Dendritic cell treated with granulocyte-macrophage colony-stimulating factor and Interleukin-4, amounts not matched to agents 40 ng/mL and 50 ng/mL, for 4 days (primary cell): ENCODE results near the gene NCAPH2.

Source experiments
- H3K27ac Mint-ChIP-seq: one replicate; pipeline ENCODE4 v1.8.0; 2022; ENCODE audit warnings: mild to moderate bottlenecking, mixed read lengths
- H3K27me3 Mint-ChIP-seq: one replicate; pipeline ENCODE4 v1.8.0; 2022; ENCODE audit warnings: mild to moderate bottlenecking, mixed read lengths
- H3K36me3 Mint-ChIP-seq: one replicate; pipeline ENCODE4 v1.8.0; 2022; ENCODE audit warnings: low read depth, mixed read lengths
- H3K4me1 Mint-ChIP-seq: one replicate; pipeline ENCODE4 v1.8.0; 2022; ENCODE audit warnings: low read depth, mixed read lengths
- H3K4me3 Mint-ChIP-seq: one replicate; pipeline ENCODE4 v1.8.0; 2022; ENCODE audit warnings: mild to moderate bottlenecking, moderate library complexity, mixed read lengths
- H3K9me3 Mint-ChIP-seq: one replicate; pipeline ENCODE4 v1.8.0; 2022; ENCODE audit warnings: mixed read lengths
- intact Hi-C: fragments of 100-400 bp; cut with micrococcal nuclease; formaldehyde crosslinking; loops from one replicate; pipeline ENCODE4 v1.15.0; 2022

Gene NCAPH2

DNA sequence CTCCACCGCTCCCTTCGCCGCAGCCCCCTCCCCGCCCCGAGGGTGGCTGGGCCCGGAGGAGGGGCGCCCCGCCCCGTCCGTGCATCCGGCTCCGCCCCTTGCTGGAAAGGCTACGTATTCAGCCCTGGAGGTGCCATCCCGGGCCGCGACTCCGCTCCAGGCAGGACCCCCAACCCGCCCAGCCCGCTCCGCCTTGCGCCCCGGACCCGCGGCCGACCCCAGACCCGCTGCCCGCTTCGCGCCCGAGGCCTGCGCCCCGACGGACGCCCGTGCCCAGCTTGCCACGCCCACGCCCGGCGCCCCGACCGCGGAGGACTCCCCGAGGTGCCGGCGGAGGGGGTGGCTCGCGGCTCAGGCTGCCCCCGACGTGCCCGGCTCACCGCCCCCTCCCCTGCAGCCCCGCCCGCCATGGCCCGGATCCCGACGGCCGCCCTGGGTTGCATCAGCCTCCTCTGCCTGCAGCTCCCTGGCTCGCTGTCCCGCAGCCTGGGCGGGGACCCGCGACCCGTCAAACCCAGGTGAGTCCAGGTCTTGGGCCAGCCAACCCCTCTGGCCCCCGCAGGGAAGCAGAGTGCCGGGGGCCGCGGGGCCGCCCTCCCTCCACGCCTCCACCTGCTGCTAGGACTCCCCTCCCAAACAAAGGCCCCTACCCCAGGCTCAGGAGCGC lies 26.5 kb upstream of the NCAPH2 start, which contains the start of gene ADM2:
Gene ADM2 (plus strand): TSS at position 104 of the 667 bp plus-strand sequence. CDS start 305 bp downstream, at position 409.
- H3K27ac Mint-ChIP-seq = no peak within 1 kb of the TSS
- H3K9me3 Mint-ChIP-seq = no peaks in the 10 kb centered on the region
- peaks cover 81% of the 10 kb centered on the region for H3K27me3 Mint-ChIP-seq
- peaks cover 9% of the 10 kb centered on the region for H3K4me1 Mint-ChIP-seq
- peak within 1 kb of the TSS; percentile 60 for H3K4me3 Mint-ChIP-seq
- intact Hi-C loops = no loop called here
- H3K36me3 Mint-ChIP-seq = no peaks in the 10 kb centered on the region

DNA sequence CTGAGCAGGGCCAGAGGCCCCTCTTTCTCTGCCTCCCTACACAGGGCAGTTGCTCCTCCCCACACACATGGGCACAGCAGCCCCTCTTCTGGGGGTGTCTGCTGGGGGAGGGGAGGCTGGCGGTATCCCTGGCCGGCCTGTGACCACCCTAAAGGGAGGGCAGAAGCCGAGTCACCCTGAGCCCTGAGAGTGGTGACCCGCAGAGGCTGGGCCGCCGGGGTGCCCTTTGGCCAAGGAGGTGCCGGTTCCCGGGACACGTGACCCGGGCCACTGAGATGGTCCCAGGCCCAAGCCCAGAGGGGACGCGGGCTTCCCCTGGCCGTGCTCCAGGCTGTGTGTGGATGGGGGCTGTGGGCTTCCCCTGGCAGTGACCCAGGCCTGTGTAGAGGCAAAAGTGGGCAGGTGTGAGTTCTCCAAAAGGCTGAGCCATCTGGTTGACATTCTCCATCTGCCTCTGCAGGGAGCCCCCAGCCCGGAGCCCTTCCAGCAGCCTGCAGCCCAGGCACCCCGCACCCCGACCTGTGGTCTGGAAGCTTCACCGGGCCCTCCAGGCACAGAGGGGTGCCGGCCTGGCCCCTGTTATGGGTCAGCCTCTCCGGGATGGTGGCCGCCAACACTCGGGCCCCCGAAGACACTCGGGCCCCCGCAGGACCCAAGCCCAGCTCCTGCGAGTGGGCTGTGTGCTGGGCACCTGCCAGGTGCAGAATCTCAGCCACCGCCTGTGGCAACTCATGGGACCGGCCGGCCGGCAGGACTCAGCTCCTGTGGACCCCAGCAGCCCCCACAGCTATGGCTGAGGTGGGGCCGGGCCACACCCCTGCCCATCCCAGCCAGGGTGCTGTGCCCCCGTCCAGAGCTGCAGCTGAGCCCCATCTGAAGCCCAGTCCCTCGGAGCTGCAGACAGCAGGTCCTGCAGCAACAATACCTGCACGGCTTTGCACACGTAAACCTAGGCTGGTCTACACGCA lies 25.6 kb upstream of the NCAPH2 start:
- Mint-ChIP-seq H3K4me3 (peak overlapping the region; percentile 60), H3K36me3 (no peaks in the 10 kb centered on the region), H3K27me3 (peaks cover 81% of the 10 kb centered on the region), H3K9me3 (no peaks in the 10 kb centered on the region), H3K4me1 (peaks cover 9% of the 10 kb centered on the region), H3K27ac (no peak overlapping the region)
- intact Hi-C loops = no loop called here

DNA sequence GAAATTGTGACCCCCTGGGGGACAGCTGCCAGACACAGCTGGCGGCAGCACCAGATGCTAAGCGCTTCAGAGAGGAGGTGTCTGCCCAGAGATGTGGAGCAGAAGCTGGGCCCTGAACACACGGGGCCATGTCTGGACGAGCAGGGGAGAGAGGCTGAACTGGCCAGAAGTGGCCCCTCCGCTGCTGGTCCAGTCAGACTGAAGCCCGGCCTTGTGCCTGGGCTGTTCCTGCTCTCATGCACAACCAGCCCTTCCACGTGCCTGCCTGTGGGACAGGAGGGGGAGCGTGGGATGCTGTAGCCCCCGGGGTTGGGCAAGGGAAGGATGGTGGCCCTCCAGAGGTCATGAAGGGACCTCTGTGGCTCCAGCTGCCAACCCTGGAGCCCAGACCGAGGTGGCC lies 24.9 kb upstream of the NCAPH2 start:
- Mint-ChIP-seq H3K36me3 (no peaks in the 10 kb centered on the region), H3K4me1 (peaks cover 9% of the 10 kb centered on the region), H3K9me3 (no peaks in the 10 kb centered on the region), H3K27ac (no peak overlapping the region), H3K4me3 (no peak overlapping the region), H3K27me3 (peaks cover 83% of the 10 kb centered on the region)
- intact Hi-C loops = no loop called here

DNA sequence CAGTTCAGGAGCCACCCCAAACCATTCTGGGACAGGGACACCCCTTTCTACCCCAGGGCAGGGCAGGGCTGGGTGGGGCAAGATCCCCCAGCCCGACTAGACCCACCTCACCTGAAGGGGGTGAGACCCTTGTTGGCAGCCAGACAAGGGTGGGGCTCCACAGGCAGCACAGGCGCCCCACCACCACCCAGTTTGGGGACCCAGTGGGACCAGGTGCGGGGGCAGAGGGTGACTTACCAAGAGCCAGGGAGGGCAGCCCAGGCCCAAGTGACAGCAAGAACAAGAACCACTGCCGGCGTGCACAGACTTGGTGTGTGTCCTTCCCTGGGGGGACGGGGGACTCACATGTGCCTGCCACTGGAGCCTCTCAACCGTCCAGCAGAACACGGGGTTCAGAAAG lies 24.5 kb upstream of the NCAPH2 start:
- no peak overlapping the region for H3K4me3 Mint-ChIP-seq
- no peak overlapping the region for H3K27ac Mint-ChIP-seq
- peaks cover 9% of the 10 kb centered on the region for H3K4me1 Mint-ChIP-seq
- no peaks in the 10 kb centered on the region for H3K36me3 Mint-ChIP-seq
- intact Hi-C loops = no loop called here
- peaks cover 81% of the 10 kb centered on the region for H3K27me3 Mint-ChIP-seq
- H3K9me3 Mint-ChIP-seq = no peaks in the 10 kb centered on the region

DNA sequence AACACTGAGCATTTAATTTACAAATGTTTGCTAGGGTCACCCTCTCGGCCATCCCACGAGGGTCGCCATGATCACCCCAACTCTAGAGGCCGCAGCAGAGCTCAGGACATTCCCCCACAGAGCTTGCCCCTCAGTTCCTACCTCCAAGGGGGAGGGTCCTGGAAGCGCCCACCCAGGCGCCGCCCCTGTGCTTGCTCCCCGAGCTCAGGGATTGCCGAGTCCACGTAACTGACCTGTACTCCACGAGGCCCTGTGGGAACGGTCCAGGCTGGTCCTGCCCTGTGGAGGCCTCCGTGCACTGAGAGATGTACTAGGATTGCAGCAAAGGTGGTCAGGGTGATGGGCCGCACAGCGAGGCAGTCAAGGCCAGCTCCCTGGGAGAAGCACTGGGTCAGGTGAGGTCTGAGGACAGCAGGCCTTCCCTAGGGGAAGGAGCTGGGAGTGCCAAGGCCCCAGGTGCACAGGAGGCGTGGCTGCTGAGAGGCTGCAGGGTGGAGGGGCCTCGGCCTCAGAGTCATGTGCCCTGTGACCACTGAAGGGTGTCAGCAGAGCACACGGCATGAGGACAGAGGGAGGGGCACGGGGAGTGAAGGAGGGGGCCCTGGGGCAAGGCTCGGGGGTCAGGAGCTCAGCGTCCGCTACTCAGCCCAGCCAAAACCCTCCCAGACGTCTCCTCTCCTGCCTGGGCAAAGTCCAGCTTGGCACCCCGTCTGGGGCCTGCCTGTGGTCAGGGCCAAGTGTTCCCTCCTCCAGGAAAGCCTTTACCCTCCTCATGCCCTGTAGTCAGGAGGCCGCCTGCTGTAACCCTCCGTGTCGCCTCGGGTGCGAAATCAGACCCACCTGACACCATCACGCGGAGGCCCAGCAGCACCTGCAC lies 23.8 kb upstream of the NCAPH2 start:
- Mint-ChIP-seq H3K4me1 (peaks cover 9% of the 10 kb centered on the region), H3K27me3 (peaks cover 77% of the 10 kb centered on the region), H3K9me3 (no peaks in the 10 kb centered on the region), H3K36me3 (no peaks in the 10 kb centered on the region), H3K4me3 (no peak overlapping the region), H3K27ac (no peak overlapping the region)
- intact Hi-C loops = no loop called here

DNA sequence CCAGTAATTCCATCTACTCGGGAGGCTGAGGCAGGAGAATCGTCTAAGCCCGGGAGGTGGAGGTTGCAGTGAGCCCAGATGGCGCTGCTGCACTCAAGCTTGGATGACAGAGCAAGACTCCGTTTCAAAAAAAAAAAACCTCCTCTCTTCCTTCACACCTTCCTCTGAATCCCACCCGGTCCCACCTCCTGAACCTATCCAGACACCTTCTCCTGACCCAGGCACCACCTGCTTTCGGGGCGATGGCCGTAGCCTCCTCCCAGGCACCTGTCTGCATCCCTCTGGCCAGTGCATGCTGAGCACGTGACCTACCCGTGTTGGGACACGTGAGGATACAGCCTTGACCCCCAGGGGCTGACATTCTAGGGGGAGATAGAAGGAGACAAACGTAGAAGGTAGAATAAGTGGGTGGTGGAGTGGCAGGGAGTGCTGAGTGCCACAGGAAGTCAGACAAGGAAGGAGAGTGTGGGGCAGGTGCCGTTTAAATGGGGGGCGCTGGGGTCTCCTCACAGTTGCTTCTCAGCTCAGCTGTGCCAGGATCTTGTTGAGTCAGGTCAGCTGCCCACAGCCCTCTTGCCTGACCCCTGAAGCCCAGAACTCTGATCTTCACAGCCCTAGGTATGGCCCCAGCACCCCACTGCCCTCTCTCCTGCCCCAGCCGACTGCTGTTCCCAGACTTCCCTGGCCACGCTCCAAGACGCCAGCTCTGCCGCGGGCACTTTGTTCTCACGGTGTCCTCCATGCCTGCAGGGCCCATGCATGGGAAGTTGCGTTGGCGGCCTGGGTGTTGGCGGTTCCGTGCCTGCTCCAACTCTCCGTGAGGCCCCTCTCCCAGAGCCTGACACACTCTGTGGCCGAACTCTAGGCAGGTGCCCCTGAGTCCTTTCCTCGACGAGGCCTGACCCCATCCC lies 22.5 kb upstream of the NCAPH2 start:
- H3K27ac Mint-ChIP-seq = no peak overlapping the region
- no peaks in the 10 kb centered on the region for H3K9me3 Mint-ChIP-seq
- peaks cover 1% of the 10 kb centered on the region for H3K4me1 Mint-ChIP-seq
- intact Hi-C loops = no loop called here
- H3K4me3 Mint-ChIP-seq = no peak overlapping the region
- no peaks in the 10 kb centered on the region for H3K36me3 Mint-ChIP-seq
- peaks cover 66% of the 10 kb centered on the region for H3K27me3 Mint-ChIP-seq

DNA sequence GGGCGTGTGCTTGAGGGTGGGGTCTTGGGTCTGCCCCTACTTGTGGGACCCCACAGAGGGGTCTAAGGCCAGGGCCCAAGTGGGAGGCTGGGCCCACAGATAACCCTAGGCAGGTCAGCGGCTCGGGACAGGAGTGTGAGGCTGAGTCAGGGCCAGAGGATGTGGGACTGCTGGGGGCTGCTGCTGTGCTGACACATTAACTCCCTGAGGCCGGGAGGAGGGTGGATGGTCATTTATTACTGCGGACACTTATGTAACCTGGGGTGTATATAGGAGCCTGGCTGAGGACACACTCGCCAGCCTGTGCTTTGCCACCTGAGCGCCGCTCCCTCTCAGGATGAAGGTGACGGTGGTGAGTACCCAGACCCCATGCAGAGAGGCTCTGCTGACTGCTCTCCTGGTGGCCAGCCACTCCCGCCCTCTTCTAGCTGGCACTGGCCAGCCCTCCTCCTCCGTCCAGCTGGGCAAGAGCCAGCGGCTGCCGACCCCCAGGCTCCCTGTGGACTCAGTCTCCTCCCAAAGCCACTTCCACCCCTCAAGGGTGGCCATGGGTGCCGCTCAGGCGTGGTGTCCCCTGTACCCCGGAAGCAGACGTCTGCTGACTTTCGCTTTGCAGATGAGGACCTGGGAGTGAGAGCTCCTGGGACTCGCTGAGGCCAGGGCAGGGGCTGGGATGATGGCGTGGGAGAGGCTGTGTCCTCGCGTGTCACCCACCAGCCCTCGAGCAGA lies 21.3 kb upstream of the NCAPH2 start, which contains the start of gene MIOX:
Gene MIOX (plus strand): TSS at position 299 of the 729 bp plus-strand sequence. CDS start 39 bp downstream, at position 338.
- Mint-ChIP-seq H3K27me3 (peaks cover 63% of the 10 kb centered on the region), H3K4me3 (no peak within 1 kb of the TSS), H3K4me1 (peaks cover 9% of the 10 kb centered on the region), H3K27ac (no peak within 1 kb of the TSS), H3K36me3 (no peaks in the 10 kb centered on the region), H3K9me3 (no peaks in the 10 kb centered on the region)
- intact Hi-C loops = no loop called here

DNA sequence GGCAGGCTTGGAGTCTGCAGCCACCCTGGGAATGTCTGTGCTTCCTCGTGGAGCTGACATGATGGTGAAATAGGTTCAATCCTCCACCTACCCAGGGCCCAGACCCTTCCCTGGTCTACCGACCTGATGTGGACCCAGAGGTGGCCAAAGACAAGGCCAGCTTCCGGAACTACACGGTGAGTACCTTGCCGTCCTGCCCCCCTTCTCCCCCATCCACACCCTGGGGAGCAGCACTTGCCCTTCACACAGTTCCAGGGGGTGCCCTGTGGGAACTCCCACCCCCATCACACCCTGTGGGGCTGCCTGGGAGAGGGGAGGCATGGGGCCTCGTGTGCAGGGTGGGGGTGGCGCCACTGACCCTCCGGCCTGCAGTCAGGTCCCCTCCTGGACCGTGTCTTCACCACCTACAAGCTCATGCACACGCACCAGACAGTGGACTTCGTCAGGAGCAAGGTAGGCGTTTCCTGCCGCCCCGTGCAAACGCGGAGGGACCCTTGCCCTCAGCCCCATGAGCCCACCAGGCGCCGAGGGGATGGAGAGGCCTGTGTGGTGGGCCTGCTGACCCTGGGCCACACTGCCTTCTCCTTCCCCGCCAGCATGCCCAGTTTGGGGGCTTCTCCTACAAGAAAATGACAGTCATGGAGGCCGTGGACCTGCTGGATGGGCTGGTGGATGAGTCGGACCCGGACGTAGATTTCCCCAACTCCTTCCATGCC lies 20.6 kb upstream of the NCAPH2 start:
- Mint-ChIP-seq H3K27ac (no peak overlapping the region), H3K27me3 (peaks cover 57% of the 10 kb centered on the region), H3K9me3 (no peaks in the 10 kb centered on the region), H3K4me1 (peaks cover 9% of the 10 kb centered on the region), H3K4me3 (no peak overlapping the region), H3K36me3 (no peaks in the 10 kb centered on the region)
- intact Hi-C loops = no loop called here

DNA sequence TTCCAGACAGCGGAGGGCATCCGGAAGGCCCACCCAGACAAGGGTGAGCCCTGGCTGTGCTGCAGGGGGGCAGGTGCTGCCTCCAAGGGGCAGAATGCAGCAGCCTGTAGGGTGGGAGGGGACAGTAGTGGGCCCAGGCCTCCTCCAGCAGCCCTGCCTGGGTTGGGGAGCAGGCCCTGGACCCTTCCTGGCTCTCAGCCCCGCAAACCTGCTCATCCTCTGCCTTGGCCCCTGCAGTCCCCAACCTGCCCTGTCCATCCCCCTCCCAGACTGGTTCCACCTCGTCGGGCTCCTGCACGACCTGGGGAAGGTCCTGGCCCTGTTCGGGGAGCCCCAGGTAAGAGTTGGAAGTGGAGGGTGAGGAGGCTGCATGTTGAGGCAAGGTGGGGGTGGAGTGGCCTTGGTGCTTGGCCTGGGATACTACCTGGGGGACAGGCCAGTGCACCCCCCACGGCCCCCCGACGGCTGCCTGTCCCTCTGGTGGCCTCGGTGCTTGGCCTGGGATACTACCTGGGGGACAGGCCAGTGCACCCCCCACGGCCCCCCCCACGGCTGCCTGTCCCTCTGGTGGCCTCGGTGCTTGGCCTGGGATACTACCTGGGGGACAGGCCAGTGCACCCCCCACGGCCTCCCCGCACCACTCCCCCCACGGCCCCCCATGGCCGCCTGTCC lies 19.9 kb upstream of the NCAPH2 start:
- H3K4me1 Mint-ChIP-seq = peaks cover 9% of the 10 kb centered on the region
- H3K4me3 Mint-ChIP-seq = no peak overlapping the region
- no peaks in the 10 kb centered on the region for H3K9me3 Mint-ChIP-seq
- H3K36me3 Mint-ChIP-seq = no peaks in the 10 kb centered on the region
- peaks cover 51% of the 10 kb centered on the region for H3K27me3 Mint-ChIP-seq
- intact Hi-C loops = no loop called here
- H3K27ac Mint-ChIP-seq = no peak overlapping the region

DNA sequence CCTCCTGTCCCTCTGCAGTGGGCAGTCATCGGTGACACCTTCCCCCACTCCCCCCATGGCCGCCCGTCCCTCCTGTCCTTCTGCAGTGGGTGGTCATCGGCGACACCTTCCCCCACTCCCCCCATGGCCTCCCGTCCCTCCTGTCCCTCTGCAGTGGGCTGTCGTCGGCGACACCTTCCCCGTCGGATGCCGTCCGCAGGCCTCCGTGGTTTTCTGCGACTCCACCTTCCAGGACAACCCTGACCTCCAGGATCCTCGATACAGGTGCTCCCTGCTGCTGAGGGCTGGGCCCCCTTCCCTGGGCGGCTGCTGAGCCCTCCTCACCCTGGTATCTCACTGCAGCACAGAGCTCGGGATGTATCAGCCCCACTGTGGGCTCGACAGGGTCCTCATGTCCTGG lies 19.1 kb upstream of the NCAPH2 start:
- Mint-ChIP-seq H3K27ac (no peak overlapping the region), H3K36me3 (no peaks in the 10 kb centered on the region), H3K27me3 (peaks cover 45% of the 10 kb centered on the region), H3K9me3 (no peaks in the 10 kb centered on the region), H3K4me1 (peaks cover 9% of the 10 kb centered on the region), H3K4me3 (no peak overlapping the region)
- intact Hi-C loops = no loop called here

DNA sequence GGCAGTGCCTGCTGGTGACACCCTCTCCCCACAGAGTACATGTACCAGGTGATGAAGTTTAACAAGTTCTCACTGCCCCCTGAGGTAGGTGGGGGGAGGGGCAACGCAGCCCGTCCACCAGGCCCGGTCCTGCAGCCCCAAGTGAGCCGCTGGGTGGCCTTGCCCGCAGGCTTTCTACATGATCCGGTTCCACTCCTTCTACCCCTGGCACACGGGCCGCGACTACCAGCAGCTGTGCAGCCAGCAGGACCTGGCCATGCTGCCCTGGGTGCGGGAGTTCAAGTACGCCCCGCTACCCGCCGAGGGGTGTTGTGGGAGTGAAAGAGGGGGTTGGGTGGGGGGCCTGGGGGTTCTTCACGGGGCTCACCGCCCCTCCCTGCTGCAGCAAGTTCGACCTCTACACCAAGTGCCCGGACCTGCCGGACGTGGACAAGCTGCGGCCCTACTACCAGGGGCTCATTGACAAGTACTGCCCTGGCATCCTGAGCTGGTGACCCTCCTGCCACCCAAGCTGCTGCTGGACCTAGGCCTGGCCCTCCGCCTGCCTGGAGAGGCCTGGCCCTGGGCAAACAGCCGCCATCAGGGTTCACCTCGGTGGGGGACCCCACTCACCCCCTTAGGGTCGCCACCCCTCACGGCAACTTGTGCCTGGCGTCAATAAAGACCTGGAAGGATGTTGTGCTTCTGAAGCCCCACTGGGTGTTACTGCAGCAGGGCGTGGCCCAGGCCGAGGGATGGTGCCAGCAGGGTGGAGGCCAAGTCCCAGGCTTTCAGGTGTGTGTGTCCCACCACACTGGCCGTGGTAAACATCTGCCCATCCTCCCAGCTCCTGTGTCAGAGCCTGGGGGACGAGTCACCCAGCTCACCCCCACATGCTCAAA lies 18.4 kb upstream of the NCAPH2 start:
- peaks cover 39% of the 10 kb centered on the region for H3K27me3 Mint-ChIP-seq
- H3K9me3 Mint-ChIP-seq = no peaks in the 10 kb centered on the region
- no peak overlapping the region for H3K4me3 Mint-ChIP-seq
- intact Hi-C loops = no loop called here
- no peak overlapping the region for H3K27ac Mint-ChIP-seq
- H3K36me3 Mint-ChIP-seq = no peaks in the 10 kb centered on the region
- H3K4me1 Mint-ChIP-seq = peaks cover 9% of the 10 kb centered on the region
